HepG2 (cell line): ENCODE results near the gene ZNF383. TPM values are rescaled to one million over a fixed set of nuclear protein-coding genes. Genes with fewer than 3 reads are reported as not detected.
A peak's percentile ranks its signal among the peaks of the same experiment; 100 is the strongest.

Experiments used
- ATF7 ChIP-seq, 2 experiments: fragments of 450-650 bp in 1 of 2; sonication (generic) in 1 of 2; formaldehyde crosslinking in 1 of 2; IDR thresholded peaks; 2 replicates each; pipeline versions ENCODE4 v1.4.0 to v1.6.1; 2016 to 2020; ENCODE audit warnings: antibody characterized with exemption in 1 of 2, mild to moderate bottlenecking in 1 of 2, missing genetic modification reagents in 1 of 2
- CAMTA2 ChIP-seq: sonication (generic); formaldehyde crosslinking; IDR thresholded peaks from 2 replicates; pipeline ENCODE4 v1.4.0; 2020; ENCODE audit warnings: mild to moderate bottlenecking, missing genetic modification reagents, borderline replicate concordance
- HDAC1 ChIP-seq: sonication (generic); formaldehyde crosslinking; IDR thresholded peaks from 2 replicates; pipeline ENCODE4 v1.5.1; 2020; ENCODE audit warnings: mild to moderate bottlenecking, missing genetic modification reagents
- HMG20A ChIP-seq: IDR thresholded peaks from 2 replicates; pipeline ENCODE4 v1.6.1; 2016; ENCODE audit warnings: borderline replicate concordance
- JARID2 ChIP-seq: sonication (generic); formaldehyde crosslinking; IDR thresholded peaks from 2 replicates; pipeline ENCODE4 v1.8.1; 2023; ENCODE audit warnings: missing genetic modification reagents, inconsistent platforms; ENCODE audit not compliant: insufficient replicate concordance
- MYC ChIP-seq: sonication (generic); formaldehyde crosslinking; IDR thresholded peaks from 2 replicates; pipeline ENCODE4 v1.9.0; 2021; ENCODE audit warnings: missing genetic modification reagents, borderline replicate concordance
- NPAS2 ChIP-seq: sonication (generic); formaldehyde crosslinking; IDR thresholded peaks from 2 replicates; pipeline ENCODE4 v1.8.0; 2022; ENCODE audit warnings: mild to moderate bottlenecking, missing genetic modification reagents, borderline replicate concordance
- REPIN1 ChIP-seq: sonication (generic); formaldehyde crosslinking; IDR thresholded peaks from 2 replicates; pipeline ENCODE4 v1.8.0; 2022; ENCODE audit warnings: missing genetic modification reagents, low read depth, mild to moderate bottlenecking, borderline replicate concordance
- TBX3 ChIP-seq: fragments of 450-650 bp; IDR thresholded peaks from 2 replicates; pipeline ENCODE4 v1.6.1; 2017; ENCODE audit warnings: antibody characterized with exemption, mild to moderate bottlenecking, inconsistent platforms, borderline replicate concordance
- TCF12 ChIP-seq, 2 experiments: fragments of 450-650 bp in 1 of 2; sonication (generic) in 1 of 2; formaldehyde crosslinking in 1 of 2; IDR thresholded peaks; 2 replicates each; pipeline versions ENCODE4 v1.6.1 to v1.8.0; 2017 to 2022; ENCODE audit warnings: antibody characterized with exemption in 1 of 2, mild to moderate bottlenecking in 1 of 2, missing genetic modification reagents in 1 of 2, moderate library complexity in 1 of 2
- ZBTB8A ChIP-seq: sonication (generic); formaldehyde crosslinking; IDR thresholded peaks from 2 replicates; pipeline ENCODE4 v1.4.0; 2020; ENCODE audit warnings: mild to moderate bottlenecking, low read depth, missing genetic modification reagents, borderline replicate concordance
- ZC3H4 ChIP-seq: sonication (generic); formaldehyde crosslinking; IDR thresholded peaks from 2 replicates; pipeline ENCODE4 v1.4.0; 2020; ENCODE audit warnings: missing genetic modification reagents, borderline replicate concordance
- ZFX ChIP-seq: sonication (generic); formaldehyde crosslinking; IDR thresholded peaks from 2 replicates; pipeline ENCODE4 v1.4.0; 2020; ENCODE audit warnings: mild to moderate bottlenecking, low read depth, missing genetic modification reagents, moderate library complexity
- ZKSCAN5 ChIP-seq: sonication (generic); formaldehyde crosslinking; IDR thresholded peaks from 2 replicates; pipeline ENCODE4 v1.5.1; 2020; ENCODE audit warnings: mild to moderate bottlenecking, missing genetic modification reagents
- ZNF282 ChIP-seq: fragments of 450-650 bp; IDR thresholded peaks from 2 replicates; pipeline ENCODE4 v1.6.1; 2018; ENCODE audit not compliant: partially characterized antibody
- ZSCAN22 ChIP-seq: sonication (generic); formaldehyde crosslinking; IDR thresholded peaks from 2 replicates; pipeline ENCODE4 v1.4.0; 2020; ENCODE audit warnings: mild to moderate bottlenecking, missing genetic modification reagents
- polyA plus RNA-seq, 8 experiments: library from polyadenylated mRNA; depleted of rRNA in 3 of 8; stranded (reverse) in 7 of 8; unstranded in 1 of 8; fragments of >200 nt; fragmentation: Illumina TruSeq in 4 of 8; extraction: Trizol in 4 of 8; gene quantifications; 2 replicates each; pipeline versions ENCODE4 v1.2.1 to v1.2.3, GENCODE V29; 2011 to 2016; ENCODE audit warnings: low read depth in 4 of 8, missing spikeins in 1 of 8, mixed read lengths in 1 of 8; ENCODE audit not compliant: insufficient read depth in 1 of 8
- total RNA-seq, 5 experiments: library from RNA; depleted of rRNA; stranded (reverse); fragments of >200 nt; fragmentation: Illumina TruSeq; extraction: Trizol; gene quantifications; 2 replicates each; pipeline ENCODE4 v1.2.3, GENCODE V29; 2016; ENCODE audit warnings: low read depth in 1 of 5
- TF ChIP-seq, protein P1 (sequence below): IDR thresholded peaks from 2 replicates; pipeline ENCODE4 v1.6.1; 2016; ENCODE audit warnings: low read depth, borderline replicate concordance
- TF ChIP-seq, protein P2 (sequence below): sonication (generic); formaldehyde crosslinking; conservative IDR thresholded peaks from 2 replicates; pipeline ENCODE4 v1.4.0; 2020; ENCODE audit warnings: missing genetic modification reagents
- TF ChIP-seq, protein P3 (sequence below): sonication (generic); formaldehyde crosslinking; IDR thresholded peaks from 2 replicates; pipeline ENCODE4 v1.9.0; 2021; ENCODE audit warnings: missing genetic modification reagents, mild to moderate bottlenecking, borderline replicate concordance
- TF ChIP-seq, protein P4 (sequence below): sonication (generic); formaldehyde crosslinking; IDR thresholded peaks from 2 replicates; pipeline ENCODE4 v1.4.0; 2020; ENCODE audit warnings: mild to moderate bottlenecking, missing genetic modification reagents, borderline replicate concordance

Gene ZNF383
- total and polyA plus RNA-seq, 2 of the 13 experiments (the other 11 are each of a cell fraction or from before 2014, with no cell fraction given) = 2.6 to 4.1 TPM

DNA sequence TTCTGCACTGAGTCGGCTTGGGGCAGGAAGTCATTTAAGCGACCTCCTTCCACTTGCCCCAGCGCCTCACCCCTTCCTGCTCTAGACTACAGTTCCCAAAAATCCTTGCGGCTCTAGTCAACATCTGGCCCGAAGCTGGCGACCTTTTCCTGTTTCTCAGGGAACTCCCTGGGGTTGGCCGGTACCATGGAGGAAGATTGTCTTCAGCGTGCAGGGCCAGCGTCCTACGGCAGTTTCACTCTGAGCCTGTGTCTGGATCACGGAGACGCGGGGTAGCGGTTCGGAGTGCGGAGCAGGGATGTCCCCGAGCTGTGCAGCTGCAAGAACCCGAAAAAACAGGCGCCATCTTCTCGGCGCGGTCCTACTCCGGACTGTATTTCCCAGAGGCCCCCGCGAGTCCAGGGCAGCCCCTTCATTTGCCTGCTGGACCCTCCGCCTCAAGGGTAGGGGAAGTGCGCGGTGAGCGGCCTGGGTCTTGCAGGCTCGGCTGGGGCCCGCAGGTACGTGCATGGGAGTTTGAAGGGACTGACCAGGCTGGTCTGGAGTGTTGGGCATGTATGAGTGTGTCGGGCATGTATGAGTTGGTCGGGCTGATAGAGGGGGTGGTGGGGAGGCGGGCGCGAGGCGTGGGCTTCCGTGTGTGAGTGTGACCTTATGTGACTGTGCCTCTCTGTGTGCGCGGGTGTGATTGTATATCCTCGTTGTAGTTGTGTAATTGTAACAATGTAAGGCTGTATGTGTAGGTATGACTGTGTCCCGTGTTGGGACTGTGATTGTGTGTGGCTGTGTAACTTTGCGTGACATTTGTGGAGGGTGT lies at the start of gene ZNF383 (continued):
- TF ChIP-seq REPIN1 (0 out of 2 replicates have a peak, but pooled peaks have one; percentile 26), NPAS2 (CRISPR knock-in tag) (no peak), ZKSCAN5 (CRISPR knock-in tag) (no peak), ZBTB8A (no peak), ZNF282 (no peak), ZFX (CRISPR knock-in tag) (peak; percentile 93), JARID2 (CRISPR knock-in tag) (no peak), TCF12 (IDR thresholded peaks at IDR 0.05) (no peak), TCF12 (CRISPR knock-in tag; IDR thresholded peaks at IDR 0.05) (no peak), HMG20A (CRISPR knock-in tag) (no peak), ATF7 (IDR thresholded peaks at IDR 0.05) (no peak), ATF7 (CRISPR knock-in tag; IDR thresholded peaks at IDR 0.05) (no peak), HDAC1 (CRISPR knock-in tag) (peak; percentile 89), TBX3 (no peak), MYC (peak; percentile 68; the same call in 1 of the 2 replicates), CAMTA2 (CRISPR knock-in tag) (0 out of 2 replicates have a peak, but pooled peaks have one; percentile 44), ZSCAN22 (CRISPR knock-in tag) (no peak), ZC3H4 (CRISPR knock-in tag) (no peak)
- TF ChIP-seq, protein P1, sequence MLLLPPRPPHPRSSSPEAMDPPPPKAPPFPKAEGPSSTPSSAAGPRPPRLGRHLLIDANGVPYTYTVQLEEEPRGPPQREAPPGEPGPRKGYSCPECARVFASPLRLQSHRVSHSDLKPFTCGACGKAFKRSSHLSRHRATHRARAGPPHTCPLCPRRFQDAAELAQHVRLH = peak; percentile 44; the same call in 1 of the 2 replicates
- TF ChIP-seq, protein P2, sequence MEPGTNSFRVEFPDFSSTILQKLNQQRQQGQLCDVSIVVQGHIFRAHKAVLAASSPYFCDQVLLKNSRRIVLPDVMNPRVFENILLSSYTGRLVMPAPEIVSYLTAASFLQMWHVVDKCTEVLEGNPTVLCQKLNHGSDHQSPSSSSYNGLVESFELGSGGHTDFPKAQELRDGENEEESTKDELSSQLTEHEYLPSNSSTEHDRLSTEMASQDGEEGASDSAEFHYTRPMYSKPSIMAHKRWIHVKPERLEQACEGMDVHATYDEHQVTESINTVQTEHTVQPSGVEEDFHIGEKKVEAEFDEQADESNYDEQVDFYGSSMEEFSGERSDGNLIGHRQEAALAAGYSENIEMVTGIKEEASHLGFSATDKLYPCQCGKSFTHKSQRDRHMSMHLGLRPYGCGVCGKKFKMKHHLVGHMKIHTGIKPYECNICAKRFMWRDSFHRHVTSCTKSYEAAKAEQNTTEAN = peak; percentile 50; the same call in 1 of the 2 replicates
- TF ChIP-seq, protein P3, sequence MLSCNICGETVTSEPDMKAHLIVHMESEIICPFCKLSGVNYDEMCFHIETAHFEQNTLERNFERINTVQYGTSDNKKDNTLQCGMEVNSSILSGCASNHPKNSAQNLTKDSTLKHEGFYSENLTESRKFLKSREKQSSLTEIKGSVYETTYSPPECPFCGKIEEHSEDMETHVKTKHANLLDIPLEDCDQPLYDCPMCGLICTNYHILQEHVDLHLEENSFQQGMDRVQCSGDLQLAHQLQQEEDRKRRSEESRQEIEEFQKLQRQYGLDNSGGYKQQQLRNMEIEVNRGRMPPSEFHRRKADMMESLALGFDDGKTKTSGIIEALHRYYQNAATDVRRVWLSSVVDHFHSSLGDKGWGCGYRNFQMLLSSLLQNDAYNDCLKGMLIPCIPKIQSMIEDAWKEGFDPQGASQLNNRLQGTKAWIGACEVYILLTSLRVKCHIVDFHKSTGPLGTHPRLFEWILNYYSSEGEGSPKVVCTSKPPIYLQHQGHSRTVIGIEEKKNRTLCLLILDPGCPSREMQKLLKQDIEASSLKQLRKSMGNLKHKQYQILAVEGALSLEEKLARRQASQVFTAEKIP (CRISPR knock-in tag) = no peak
- TF ChIP-seq, protein P4, sequence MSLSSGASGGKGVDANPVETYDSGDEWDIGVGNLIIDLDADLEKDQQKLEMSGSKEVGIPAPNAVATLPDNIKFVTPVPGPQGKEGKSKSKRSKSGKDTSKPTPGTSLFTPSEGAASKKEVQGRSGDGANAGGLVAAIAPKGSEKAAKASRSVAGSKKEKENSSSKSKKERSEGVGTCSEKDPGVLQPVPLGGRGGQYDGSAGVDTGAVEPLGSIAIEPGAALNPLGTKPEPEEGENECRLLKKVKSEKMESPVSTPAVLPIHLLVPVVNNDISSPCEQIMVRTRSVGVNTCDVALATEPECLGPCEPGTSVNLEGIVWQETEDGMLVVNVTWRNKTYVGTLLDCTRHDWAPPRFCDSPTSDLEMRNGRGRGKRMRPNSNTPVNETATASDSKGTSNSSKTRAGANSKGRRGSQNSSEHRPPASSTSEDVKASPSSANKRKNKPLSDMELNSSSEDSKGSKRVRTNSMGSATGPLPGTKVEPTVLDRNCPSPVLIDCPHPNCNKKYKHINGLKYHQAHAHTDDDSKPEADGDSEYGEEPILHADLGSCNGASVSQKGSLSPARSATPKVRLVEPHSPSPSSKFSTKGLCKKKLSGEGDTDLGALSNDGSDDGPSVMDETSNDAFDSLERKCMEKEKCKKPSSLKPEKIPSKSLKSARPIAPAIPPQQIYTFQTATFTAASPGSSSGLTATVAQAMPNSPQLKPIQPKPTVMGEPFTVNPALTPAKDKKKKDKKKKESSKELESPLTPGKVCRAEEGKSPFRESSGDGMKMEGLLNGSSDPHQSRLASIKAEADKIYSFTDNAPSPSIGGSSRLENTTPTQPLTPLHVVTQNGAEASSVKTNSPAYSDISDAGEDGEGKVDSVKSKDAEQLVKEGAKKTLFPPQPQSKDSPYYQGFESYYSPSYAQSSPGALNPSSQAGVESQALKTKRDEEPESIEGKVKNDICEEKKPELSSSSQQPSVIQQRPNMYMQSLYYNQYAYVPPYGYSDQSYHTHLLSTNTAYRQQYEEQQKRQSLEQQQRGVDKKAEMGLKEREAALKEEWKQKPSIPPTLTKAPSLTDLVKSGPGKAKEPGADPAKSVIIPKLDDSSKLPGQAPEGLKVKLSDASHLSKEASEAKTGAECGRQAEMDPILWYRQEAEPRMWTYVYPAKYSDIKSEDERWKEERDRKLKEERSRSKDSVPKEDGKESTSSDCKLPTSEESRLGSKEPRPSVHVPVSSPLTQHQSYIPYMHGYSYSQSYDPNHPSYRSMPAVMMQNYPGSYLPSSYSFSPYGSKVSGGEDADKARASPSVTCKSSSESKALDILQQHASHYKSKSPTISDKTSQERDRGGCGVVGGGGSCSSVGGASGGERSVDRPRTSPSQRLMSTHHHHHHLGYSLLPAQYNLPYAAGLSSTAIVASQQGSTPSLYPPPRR (CRISPR knock-in tag) = no peak
